ENCODE results near the gene SURF6.
"Not testable (repeated sequence)": the region's sequence is repeated elsewhere in the genome, so short reads cannot be mapped to it uniquely, and the experiment has no call there.

The SURF6 gene

GRCh38 chr9:133322701-133323100, 13.3 kb downstream of the SURF6 start:
- no peak for DNase-seq

DNA sequence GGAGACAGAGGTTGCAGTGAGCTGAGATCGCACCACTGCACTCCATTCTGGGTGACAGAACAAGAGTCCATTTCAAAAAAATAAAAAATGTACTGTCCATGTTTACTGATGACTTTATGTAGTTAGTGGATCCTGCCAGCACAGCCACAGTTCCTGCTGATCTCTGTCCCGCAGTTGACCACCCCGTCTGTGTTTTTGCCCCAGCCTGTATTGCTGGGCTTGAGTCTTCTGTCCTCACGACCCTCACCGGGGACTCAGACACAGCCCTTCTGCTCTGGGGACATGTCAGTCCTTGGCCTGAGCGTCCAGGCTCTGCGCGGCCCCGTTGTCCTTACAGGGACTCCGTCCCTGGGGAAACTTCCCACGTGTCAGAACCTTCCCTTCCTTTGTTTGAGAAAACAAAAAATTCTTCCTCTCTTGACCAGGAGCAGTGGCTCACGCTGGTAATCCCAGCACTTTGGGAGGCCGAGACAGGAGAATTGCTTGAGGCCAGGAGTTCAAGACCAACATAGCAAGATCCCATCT, 14.5 kb downstream of the SURF6 start:
- DNase-seq: no peak

GRCh38 chr9:133320421-133320881, 15.5 kb downstream of the SURF6 start:
- DNase-seq: no peak

GRCh38 chr9:133317551-133317950, 18.4 kb downstream of the SURF6 start:
- DNase-seq: not testable (repeated sequence)

DNA sequence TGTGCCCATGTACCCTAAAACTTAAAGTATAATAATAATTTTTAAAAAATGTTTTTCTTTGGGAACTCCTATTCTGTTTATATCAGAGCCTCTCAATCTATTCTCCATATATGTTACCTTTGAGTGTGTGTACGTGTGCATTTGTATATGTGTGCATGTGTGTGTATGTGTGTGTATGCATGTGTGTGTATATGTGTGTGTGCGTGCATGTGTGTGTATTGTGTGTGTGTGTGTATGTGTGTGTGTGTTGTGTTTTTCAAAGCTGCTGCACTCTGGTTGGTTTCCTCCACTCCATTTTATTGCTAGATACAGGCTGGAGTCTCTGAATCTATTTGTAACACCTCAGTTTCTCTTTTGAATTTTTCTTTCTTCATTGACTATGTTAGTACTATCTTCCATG, 20.0 kb downstream of the SURF6 start:
- no peak for DNase-seq

GRCh38 chr9:133309608-133310007, 26.4 kb downstream of the SURF6 start:
- no peak for DNase-seq

DNA sequence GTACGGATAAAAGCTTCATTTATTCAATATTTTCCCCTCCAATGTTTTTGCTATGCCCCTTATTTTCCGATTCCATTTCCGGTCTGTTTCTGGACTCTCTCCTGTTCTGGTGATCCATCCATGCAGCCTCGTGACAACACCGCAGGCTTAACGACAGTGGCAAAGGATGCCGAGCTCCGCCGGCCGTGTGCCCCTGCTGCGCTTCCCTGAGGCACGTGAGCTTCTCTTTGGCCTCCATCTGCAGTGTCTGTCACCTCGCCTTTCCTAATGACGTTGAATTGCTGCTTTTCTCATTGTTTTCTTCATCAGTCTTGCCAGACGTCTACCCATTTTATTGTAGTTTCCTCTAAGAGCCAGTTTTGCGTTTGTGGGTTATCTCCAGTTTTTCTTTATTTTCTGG, 28.7 kb downstream of the SURF6 start:
- no peak for DNase-seq

- DNase-seq: no peak
Measured at GRCh38 chr9:133306242-133307204, 29.5 kb downstream of the SURF6 start.

GRCh38 chr9:133305731-133306130, 30.3 kb downstream of the SURF6 start:
- DNase-seq: no peak

DNA sequence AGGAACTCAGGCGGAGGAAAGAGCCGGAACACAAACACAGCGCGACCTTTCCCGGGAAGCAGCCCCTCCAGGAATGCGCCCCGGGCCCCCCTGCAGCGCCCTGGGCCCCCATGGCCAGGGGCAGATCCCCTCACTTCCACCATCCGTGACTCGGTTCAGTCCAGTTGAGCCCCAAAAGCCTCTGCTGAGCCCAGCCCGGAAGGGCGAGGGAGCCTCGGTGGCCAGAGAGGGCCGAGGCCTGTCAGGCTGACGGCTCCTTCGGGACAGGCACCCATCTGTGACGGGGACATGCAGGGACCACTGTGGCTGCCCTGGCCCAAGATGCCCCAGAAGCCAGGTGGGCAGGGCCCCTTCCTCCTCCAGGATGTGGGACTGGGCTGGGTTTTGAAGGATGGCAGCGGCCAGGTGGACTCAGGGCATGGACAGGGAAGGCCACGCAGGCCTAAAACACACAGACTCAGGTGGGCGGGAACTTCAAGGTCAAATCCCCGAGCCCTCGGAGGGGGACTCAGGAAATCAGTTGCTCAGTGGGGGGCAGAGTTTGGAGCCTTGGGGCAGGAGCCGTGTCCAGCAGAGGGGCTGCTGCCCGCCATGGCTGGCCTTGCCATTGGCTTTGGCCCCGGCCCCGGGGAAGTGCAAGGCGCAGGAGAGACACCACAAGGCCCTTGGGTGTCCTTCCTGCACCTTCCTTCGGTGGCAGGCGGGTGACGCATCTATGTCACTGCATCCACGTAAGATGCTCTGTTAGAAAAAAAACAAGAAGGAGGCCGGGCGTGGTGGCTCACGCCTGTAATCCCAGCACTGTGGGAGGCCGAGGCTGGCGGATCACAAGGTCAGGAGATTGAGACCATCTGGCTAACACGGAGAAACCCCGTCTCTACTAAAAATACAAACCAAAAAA, 31.3 kb downstream of the SURF6 start:
- DNase-seq: no peak

DNA sequence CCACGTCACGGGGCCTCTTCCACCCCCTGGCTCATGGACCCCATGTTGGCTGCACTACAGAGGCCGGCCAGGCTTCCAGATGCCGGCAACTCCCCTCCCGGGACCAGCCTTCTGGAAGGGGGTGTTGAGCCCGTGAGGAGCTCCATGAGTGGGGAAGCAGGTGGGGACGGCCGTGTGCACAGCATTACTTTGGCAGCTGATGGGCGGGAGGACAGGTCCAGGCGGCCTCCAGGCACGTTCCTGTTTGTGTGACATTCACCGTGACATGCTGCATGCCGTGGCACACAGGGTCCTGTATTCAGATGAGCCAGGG, 31.9 kb downstream of the SURF6 start:
- no peak for DNase-seq

DNA sequence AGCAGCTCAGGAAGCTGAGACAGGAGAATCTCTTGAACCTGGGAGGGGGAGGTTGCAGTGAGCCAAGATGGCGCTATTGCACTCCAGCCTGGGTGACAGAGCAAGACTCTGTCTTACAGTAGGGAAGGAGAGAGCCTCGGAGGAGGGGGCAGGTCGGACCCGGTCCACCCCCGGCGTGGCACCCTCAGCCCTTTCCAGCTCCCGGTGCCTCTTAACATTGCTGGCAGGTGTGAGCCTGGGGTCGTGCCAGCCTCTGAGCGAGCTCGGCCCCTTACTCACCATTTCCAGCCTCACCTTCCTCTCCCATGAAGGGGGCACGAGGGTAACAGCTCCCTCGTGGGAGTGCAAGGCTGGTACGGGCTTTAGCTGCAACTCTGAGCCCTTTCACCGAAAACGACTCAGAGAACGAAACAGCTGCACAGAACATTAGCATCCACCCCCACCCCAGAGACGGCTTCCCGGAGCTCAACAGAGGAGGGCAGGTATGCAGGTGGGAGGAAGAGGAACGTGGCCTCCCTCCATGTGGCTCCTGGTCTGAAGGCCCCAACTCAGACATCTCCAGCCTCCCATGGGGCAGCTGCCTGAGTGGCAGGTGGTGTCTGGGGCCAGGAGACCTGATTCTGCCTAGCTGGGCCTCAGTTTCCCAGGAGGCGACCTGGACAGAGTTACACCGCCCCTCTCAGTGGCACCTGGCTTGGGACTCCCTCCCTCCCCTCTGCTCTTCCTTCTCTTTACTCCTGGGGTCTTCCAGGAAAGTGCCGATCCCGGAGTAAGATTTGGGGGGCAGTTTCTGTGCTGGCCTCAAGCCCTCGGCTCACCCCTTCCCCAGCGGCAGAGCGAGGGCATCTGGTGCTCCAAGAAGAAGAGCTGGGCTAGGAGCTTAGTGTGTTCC, 32.5 kb downstream of the SURF6 start:
- no peak for DNase-seq

GRCh38 chr9:133301253-133302230, 34.4 kb downstream of the SURF6 start:
- DNase-seq: no peak

- not testable (repeated sequence) for DNase-seq
Measured at GRCh38 chr9:133299996-133300395, 36.0 kb downstream of the SURF6 start.

GRCh38 chr9:133294257-133294656, 41.7 kb downstream of the SURF6 start:
- no peak for DNase-seq

- no peak for DNase-seq
Measured at GRCh38 chr9:133290751-133291302, 45.2 kb downstream of the SURF6 start.

DNA sequence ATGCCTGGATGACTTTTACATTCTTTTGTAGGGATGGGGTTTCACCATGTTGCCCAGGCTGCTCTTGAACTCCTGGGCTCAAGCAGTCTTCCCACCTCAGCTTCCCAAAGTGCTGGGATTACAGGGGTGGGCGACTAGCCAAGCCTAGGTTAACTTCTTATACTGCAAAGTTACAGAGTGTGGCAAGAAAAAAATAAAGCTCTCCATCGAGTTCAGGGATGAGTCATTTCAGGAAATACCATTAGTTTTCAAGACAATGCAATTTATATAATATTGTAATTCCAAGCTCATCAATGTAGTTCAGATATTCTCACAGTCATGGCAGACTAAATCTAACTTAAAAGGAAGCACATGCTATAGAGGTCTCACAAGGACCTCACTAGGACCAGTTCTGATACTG, 49.5 kb downstream of the SURF6 start:
- DNase-seq: no peak

- DNase-seq: no peak
Measured at GRCh38 chr9:133285252-133285775, 50.7 kb downstream of the SURF6 start.

DNA sequence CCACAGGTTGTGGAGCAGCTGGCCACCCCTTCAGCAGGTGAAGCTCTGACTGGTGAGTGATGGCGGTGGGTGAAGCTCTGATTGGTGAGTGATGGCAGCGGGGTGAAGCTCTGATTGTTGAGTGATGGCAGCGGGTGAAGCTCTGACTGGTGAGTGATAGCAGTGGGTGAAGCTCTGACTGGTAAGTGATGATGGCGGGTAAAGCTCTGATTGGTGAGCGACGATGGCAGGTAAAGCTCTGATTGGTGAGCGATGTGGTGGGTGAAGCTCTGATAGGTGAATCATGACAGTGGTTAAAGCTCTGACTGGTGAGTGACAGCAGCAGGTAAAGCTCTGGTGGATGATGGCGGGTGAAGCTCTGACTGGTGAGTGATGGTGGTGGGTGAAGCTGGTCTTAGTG, 51.6 kb downstream of the SURF6 start:
- no peak for DNase-seq

DNA sequence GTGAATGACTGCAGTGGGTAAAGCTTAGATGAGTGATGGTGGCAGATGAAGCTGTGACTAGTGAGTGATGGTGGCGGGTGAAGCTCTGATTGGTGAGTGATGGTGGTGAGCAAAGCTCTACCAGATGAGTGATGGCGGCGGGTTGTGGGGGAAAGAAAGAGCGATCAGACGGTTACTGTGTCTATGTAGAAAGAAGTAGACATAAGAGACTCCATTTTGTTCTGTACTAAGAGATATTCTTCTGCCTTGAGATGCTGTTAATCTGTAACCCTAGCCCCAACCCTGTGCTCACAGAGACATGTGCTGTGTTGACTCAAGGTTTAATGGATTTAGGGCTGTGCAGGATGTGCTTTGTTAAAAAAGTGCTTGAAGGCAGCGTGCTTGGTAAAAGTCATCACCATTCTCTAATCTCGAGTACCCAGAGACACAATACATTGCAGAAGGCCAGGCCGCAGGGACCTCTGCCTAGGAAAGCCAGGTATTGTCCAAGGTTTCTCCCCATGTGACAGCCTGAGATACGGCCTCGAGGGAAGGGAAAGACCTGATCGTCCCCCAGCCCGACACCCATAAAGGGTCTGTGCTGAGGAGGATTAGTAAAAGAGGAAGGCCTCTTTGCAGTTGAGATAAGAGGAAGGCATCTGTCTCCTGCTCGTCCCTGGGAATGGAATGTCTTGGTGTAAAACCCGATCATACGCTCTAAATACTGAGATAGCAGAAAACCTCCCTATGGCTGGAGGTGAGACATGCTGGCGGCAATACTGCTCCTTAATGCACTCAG, 52.5 kb downstream of the SURF6 start:
- not testable (repeated sequence) for DNase-seq
